Central memory CD8-positive, alpha-beta T cell (primary cell): ENCODE measurements around the gene ZCCHC2.

Source experiments
- ATAC-seq: fragments of 150-1000 bp; cut with Tn5 transposase; replicated peaks from 2 replicates; pipeline ENCODE4 v1.10.0; 2022; ENCODE audit warnings: mild to moderate bottlenecking, moderate FRiP score, moderate number of reproducible peaks; ENCODE audit not compliant: poor library complexity, severe bottlenecking; ENCODE audit errors: extremely low read depth
- DNase-seq, 2 donors: peaks; one replicate each; pipeline ENCODE4 v3.0.0; 2021; ENCODE audit warnings: low spot score in 2 of 2
- H3K27ac Mint-ChIP-seq: one replicate; pipeline ENCODE4 v1.8.0; 2022; ENCODE audit warnings: low read depth, mild to moderate bottlenecking, moderate library complexity, mixed read lengths
- H3K27me3 Mint-ChIP-seq: one replicate; pipeline ENCODE4 v1.8.0; 2022; ENCODE audit warnings: mixed read lengths
- H3K36me3 Mint-ChIP-seq: one replicate; pipeline ENCODE4 v1.8.0; 2022; ENCODE audit warnings: mild to moderate bottlenecking, moderate library complexity, mixed read lengths; ENCODE audit not compliant: insufficient read depth
- H3K4me1 Mint-ChIP-seq: one replicate; pipeline ENCODE4 v1.8.0; 2022; ENCODE audit warnings: mixed read lengths
- H3K4me3 Mint-ChIP-seq: one replicate; pipeline ENCODE4 v1.8.0; 2022; ENCODE audit warnings: mild to moderate bottlenecking, moderate library complexity, mixed read lengths
- H3K9me3 Mint-ChIP-seq: one replicate; pipeline ENCODE4 v1.8.0; 2022; ENCODE audit warnings: mixed read lengths

Gene ZCCHC2

GRCh38 chr18:62554061-62554815, 31.4 kb downstream of the ZCCHC2 start:
- no peaks in the 10 kb centered on the region for H3K27me3 Mint-ChIP-seq
- H3K27ac Mint-ChIP-seq: peak overlapping the region; percentile 84
- peaks cover 34% of the 10 kb centered on the region for H3K4me1 Mint-ChIP-seq
- no peaks in the 10 kb centered on the region for H3K9me3 Mint-ChIP-seq
- ATAC-seq (no peak), DNase-seq (no peak)
- no peak overlapping the region for H3K4me3 Mint-ChIP-seq
- peaks cover 67% of the 10 kb centered on the region for H3K36me3 Mint-ChIP-seq

DNA sequence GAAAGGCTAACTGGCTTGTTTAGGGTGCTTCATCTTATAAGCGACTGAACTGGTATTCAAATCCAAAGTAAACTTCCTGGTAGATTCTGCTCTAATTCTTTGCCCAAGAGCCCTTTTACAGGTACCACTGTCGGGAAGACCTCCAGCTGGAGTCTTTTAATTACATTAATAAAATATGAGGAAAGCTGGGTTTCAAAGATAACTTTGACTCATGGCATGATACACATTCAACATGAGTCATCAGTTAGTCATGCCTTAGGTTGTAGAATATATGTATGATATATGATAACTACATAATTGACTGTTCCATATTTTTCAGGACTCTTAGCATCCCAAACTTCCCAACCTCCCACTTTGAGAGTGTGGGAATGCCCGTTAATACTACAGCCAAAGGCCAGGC, 32.3 kb downstream of the ZCCHC2 start:
- no peaks in the 10 kb centered on the region for H3K27me3 Mint-ChIP-seq
- ATAC-seq: no peak
- H3K4me3 Mint-ChIP-seq: no peak overlapping the region
- peaks cover 36% of the 10 kb centered on the region for H3K4me1 Mint-ChIP-seq
- no peak for DNase-seq
- H3K36me3 Mint-ChIP-seq: peaks cover 67% of the 10 kb centered on the region
- H3K27ac Mint-ChIP-seq: no peak overlapping the region
- no peaks in the 10 kb centered on the region for H3K9me3 Mint-ChIP-seq

GRCh38 chr18:62556397-62556796, 33.6 kb downstream of the ZCCHC2 start:
- ATAC-seq (no peak), DNase-seq (no peak)
- Mint-ChIP-seq H3K27me3 (no peaks in the 10 kb centered on the region), H3K27ac (no peak overlapping the region), H3K9me3 (no peaks in the 10 kb centered on the region), H3K4me1 (peaks cover 33% of the 10 kb centered on the region), H3K4me3 (no peak overlapping the region), H3K36me3 (peaks cover 64% of the 10 kb centered on the region)

DNA sequence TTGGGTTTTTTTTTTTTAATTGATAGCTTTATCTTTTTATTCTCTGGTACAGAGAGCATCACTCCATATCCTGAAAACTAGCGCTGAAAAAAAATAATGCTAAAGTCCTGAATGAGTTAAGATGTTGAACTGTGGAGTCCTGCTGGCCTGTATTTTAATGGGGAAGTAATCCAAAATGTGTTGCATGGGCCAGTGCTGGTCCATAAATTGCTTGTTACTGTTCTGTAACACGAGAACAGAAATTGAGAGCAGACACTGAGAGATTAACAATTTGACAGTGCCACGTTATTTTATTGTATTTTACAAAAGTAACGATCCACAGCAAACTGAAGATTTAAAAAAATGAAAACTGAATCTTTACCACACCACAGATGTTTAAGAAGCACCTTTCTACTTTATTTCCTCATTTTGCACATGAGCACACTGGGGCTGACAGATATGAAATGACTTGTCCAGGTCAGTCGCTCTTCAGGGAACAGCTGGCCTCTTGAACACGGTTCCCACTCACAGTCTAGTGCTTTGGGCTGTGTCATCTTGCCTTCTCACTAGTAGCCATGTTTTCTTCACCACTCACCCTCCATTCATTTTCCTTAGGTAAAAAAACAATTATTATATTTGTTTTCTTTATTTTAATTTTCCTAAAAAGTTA, 35.3 kb downstream of the ZCCHC2 start:
- Mint-ChIP-seq H3K4me3 (no peak overlapping the region), H3K27ac (no peak overlapping the region), H3K36me3 (peaks cover 71% of the 10 kb centered on the region), H3K9me3 (no peaks in the 10 kb centered on the region), H3K4me1 (peaks cover 30% of the 10 kb centered on the region), H3K27me3 (no peaks in the 10 kb centered on the region)
- DNase-seq (no peak), ATAC-seq (no peak)

GRCh38 chr18:62564044-62564443, 41.2 kb downstream of the ZCCHC2 start:
- Mint-ChIP-seq H3K27ac (no peak overlapping the region), H3K4me1 (peaks cover 15% of the 10 kb centered on the region), H3K9me3 (no peaks in the 10 kb centered on the region), H3K36me3 (peaks cover 74% of the 10 kb centered on the region), H3K4me3 (no peak overlapping the region), H3K27me3 (no peaks in the 10 kb centered on the region)
- ATAC-seq (no peak), DNase-seq (no peak)

GRCh38 chr18:62566199-62566598, 43.4 kb downstream of the ZCCHC2 start:
- Mint-ChIP-seq H3K9me3 (no peaks in the 10 kb centered on the region), H3K27ac (no peak overlapping the region), H3K27me3 (no peaks in the 10 kb centered on the region), H3K4me1 (peaks cover 18% of the 10 kb centered on the region), H3K36me3 (peaks cover 68% of the 10 kb centered on the region), H3K4me3 (no peak overlapping the region)
- DNase-seq (no peak), ATAC-seq (no peak)

DNA sequence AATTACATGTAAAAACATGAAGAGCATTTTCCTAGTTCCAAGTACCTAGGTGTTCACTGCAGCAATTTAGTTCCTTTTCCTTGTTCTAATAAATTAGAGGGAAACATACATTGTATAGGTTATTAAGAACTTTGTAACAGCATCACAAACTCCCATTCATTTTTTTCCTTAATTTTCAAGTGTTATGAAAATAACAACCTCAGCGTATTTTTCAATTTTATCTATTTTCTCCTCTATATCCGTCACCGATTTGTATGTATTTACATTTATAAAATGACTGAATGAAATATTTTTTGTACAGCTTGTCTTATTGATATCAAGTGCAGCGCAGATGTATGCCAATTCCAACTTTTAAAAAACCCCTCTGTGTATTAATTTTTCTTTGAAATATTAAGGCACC, 44.0 kb downstream of the ZCCHC2 start:
- Mint-ChIP-seq H3K9me3 (no peaks in the 10 kb centered on the region), H3K36me3 (peaks cover 65% of the 10 kb centered on the region), H3K4me1 (peaks cover 15% of the 10 kb centered on the region), H3K27me3 (no peaks in the 10 kb centered on the region), H3K4me3 (no peak overlapping the region), H3K27ac (no peak overlapping the region)
- no peak for ATAC-seq
- DNase-seq: no peak

DNA sequence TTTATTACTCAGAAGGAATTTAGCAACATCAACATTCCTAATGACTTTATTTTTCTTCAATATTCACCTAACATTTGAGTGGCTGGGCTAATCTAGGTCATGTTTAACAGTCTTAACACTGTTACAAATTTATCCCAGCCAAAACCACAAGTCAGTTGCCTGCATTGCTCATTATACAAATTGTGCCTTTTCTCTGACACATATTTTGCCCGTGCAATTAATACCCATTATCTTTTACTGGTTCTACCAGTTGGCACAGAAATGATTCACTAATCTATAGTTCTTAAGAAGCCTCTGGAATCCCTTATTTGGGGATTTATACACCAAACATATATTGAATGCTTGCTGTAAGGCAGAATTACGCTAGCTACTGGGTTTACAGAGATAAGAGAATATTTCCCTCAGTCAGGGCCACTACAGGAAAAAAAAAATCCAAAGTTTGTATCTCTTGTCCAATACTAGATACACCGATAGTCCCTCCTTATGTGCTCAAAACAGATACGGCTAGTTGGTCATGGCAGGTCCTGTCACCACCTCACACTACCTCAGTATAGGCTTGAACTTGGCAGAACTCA, 46.3 kb downstream of the ZCCHC2 start:
- Mint-ChIP-seq H3K4me3 (no peak overlapping the region), H3K27ac (no peak overlapping the region), H3K9me3 (no peaks in the 10 kb centered on the region), H3K4me1 (peaks cover 15% of the 10 kb centered on the region), H3K27me3 (no peaks in the 10 kb centered on the region), H3K36me3 (peaks cover 59% of the 10 kb centered on the region)
- no peak for DNase-seq
- no peak for ATAC-seq

DNA sequence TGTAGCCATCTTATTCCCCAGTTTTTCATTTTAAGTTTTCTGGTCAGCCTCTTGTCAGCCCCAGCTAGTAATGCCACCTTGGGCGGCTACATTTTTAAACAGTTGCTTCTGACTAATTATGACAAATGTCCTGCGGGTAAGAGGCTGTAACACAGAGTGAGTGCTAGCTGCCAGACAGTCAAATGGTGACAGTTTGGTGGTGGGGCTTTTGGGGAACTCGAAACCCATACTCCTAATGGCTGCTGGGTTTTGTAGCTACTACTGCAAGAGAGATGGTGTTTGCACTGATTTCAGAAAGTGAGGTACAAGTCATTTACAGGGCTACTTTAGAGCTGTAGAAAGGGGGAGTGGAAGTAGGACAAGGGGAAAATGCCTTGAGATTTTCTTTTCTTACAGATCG, 48.2 kb downstream of the ZCCHC2 start:
- H3K27ac Mint-ChIP-seq: peak overlapping the region; percentile 9
- peaks cover 23% of the 10 kb centered on the region for H3K4me1 Mint-ChIP-seq
- peaks cover 62% of the 10 kb centered on the region for H3K36me3 Mint-ChIP-seq

DNA sequence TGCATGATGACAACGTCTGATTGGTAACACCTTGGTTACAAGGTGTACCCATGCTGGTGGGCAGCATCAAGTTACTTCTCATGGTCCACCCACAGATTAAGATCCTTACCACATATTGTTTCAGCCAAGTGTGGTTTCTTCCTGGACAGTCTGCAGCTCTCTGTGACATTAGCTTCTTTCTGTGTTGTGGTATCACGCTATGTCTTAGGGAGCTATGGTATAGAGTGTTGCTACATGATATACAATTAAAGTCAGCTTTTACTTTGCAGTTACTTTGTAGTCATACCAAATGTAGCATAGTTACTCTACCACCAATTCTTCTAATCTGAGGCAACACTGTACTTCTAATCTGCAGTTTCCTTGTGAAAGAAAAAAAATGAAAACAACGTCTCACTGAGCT, 48.8 kb downstream of the ZCCHC2 start:
- ATAC-seq (peak; percentile 14), DNase-seq (no peak)
- H3K4me1 Mint-ChIP-seq: peaks cover 23% of the 10 kb centered on the region
- H3K27me3 Mint-ChIP-seq: no peaks in the 10 kb centered on the region
- H3K27ac Mint-ChIP-seq: no peak overlapping the region
- peaks cover 62% of the 10 kb centered on the region for H3K36me3 Mint-ChIP-seq
- no peaks in the 10 kb centered on the region for H3K9me3 Mint-ChIP-seq
- H3K4me3 Mint-ChIP-seq: no peak overlapping the region

More for the DNA sequence above, 48.2 kb downstream of the ZCCHC2 start:
- DNase-seq (no peak), ATAC-seq (no peak)
- Mint-ChIP-seq H3K27me3 (no peaks in the 10 kb centered on the region), H3K9me3 (no peaks in the 10 kb centered on the region), H3K4me3 (no peak overlapping the region)

- no peak for DNase-seq
- no peak for ATAC-seq
- H3K4me3 Mint-ChIP-seq: no peak overlapping the region
- H3K27ac Mint-ChIP-seq: no peak overlapping the region
- peaks cover 63% of the 10 kb centered on the region for H3K36me3 Mint-ChIP-seq
- no peaks in the 10 kb centered on the region for H3K27me3 Mint-ChIP-seq
- no peaks in the 10 kb centered on the region for H3K9me3 Mint-ChIP-seq
- peaks cover 30% of the 10 kb centered on the region for H3K4me1 Mint-ChIP-seq
Measured at GRCh38 chr18:62572456-62572855, 49.6 kb downstream of the ZCCHC2 start.

DNA sequence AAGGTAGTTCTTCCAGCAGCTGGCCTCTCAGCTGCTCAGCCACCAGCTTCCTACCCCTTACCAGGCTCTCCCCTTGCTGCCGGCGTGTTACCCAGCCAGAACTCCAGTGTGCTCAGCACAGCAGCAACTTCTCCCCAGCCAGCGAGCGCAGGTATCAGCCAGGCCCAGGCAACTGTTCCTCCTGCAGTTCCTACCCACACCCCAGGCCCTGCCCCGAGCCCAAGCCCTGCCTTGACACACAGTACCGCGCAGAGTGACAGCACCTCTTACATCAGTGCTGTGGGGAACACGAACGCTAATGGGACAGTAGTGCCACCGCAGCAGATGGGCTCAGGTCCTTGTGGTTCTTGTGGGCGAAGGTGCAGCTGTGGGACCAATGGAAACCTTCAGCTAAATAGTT, 52.0 kb downstream of the ZCCHC2 start:
- ATAC-seq: no peak
- Mint-ChIP-seq H3K4me1 (peaks cover 24% of the 10 kb centered on the region), H3K27me3 (no peaks in the 10 kb centered on the region), H3K9me3 (no peaks in the 10 kb centered on the region), H3K4me3 (no peak overlapping the region), H3K27ac (no peak overlapping the region), H3K36me3 (peaks cover 57% of the 10 kb centered on the region)
- DNase-seq: no peak

- ATAC-seq (no peak), DNase-seq (no peak)
- no peak overlapping the region for H3K27ac Mint-ChIP-seq
- peaks cover 16% of the 10 kb centered on the region for H3K4me1 Mint-ChIP-seq
- no peaks in the 10 kb centered on the region for H3K27me3 Mint-ChIP-seq
- no peaks in the 10 kb centered on the region for H3K9me3 Mint-ChIP-seq
- no peak overlapping the region for H3K4me3 Mint-ChIP-seq
- H3K36me3 Mint-ChIP-seq: peaks cover 53% of the 10 kb centered on the region
Measured at GRCh38 chr18:62576271-62576670, 53.4 kb downstream of the ZCCHC2 start.
